NCI-H2196 (cell line): ENCODE results near the gene CAPSL.
"Not testable (repeated sequence)": the region's sequence is repeated elsewhere in the genome, so short reads cannot be mapped to it uniquely, and the experiment has no call there.

Source experiments
- DNase-seq: peaks from one replicate; lab custom pipeline; 2025; ENCODE audit not compliant: unreplicated experiment; lab: John Stamatoyannopoulos, UW

Gene CAPSL

GRCh38 chr5:35908228-35908627 lies 30.2 kb downstream of the CAPSL start:
- DNase-seq: no peak

- no peak for DNase-seq
These were observed 33.8 kb downstream of the CAPSL start for GRCh38 chr5:35904443-35905132.

GRCh38 chr5:35903631-35904203 lies 34.7 kb downstream of the CAPSL start:
- DNase-seq: no peak

- DNase-seq: no peak
These were observed 36.3 kb downstream of the CAPSL start for GRCh38 chr5:35902046-35902672.

- DNase-seq: no peak
These were observed 37.3 kb downstream of the CAPSL start for GRCh38 chr5:35900972-35901695.

- no peak for DNase-seq
These were observed 38.6 kb downstream of the CAPSL start for GRCh38 chr5:35899800-35900199.

- no peak for DNase-seq
These were observed 39.3 kb downstream of the CAPSL start for GRCh38 chr5:35898952-35899660.

- no peak for DNase-seq
These were observed 44.3 kb downstream of the CAPSL start for GRCh38 chr5:35894131-35894530.

- not testable (repeated sequence) for DNase-seq
These were observed 45.6 kb downstream of the CAPSL start for GRCh38 chr5:35892799-35893198.

GRCh38 chr5:35890021-35891020 lies 48.1 kb downstream of the CAPSL start:
- DNase-seq: no peak

GRCh38 chr5:35887321-35888100 lies 50.9 kb downstream of the CAPSL start:
- DNase-seq: no peak

GRCh38 chr5:35886381-35886780 lies 52.0 kb downstream of the CAPSL start:
- DNase-seq: no peak

- DNase-seq: no peak
These were observed 53.6 kb downstream of the CAPSL start for GRCh38 chr5:35884773-35885172.

GRCh38 chr5:35884191-35884769 lies 54.1 kb downstream of the CAPSL start:
- DNase-seq: no peak

- DNase-seq: no peak
These were observed 56.7 kb downstream of the CAPSL start for GRCh38 chr5:35881758-35882157.

GRCh38 chr5:35880156-35880555 lies 58.3 kb downstream of the CAPSL start:
- no peak for DNase-seq

GRCh38 chr5:35879649-35880048 lies 58.8 kb downstream of the CAPSL start:
- no peak for DNase-seq

GRCh38 chr5:35879096-35879495 lies 59.3 kb downstream of the CAPSL start:
- no peak for DNase-seq

- DNase-seq: no peak
These were observed 60.3 kb downstream of the CAPSL start for GRCh38 chr5:35878079-35878478.
